Measurements from ENCODE around the gene TMEM132C.

DNA sequence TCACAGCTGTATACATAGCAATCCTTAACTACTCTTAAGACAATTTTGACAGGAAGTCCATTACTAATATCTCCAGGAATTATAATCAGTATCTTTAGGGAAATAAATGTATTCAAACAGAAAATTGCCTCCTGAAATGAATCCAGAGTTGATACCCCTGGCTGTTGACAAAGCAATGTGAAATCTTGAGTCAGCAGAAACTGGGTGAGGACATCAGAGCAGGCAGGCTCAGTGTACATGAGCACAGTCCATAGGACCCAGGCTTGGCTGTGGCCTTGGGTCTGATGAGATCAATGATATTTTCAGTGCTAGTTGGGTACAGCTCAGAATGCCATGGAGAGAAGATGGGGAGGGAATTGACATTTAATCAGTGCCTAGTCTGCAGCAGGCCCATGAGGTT is 405.5 kb downstream of the TMEM132C start:
- TF ChIP-seq YY1 (IDR thresholded peaks at IDR 0.05; ENCODE audit: low read depth) (no peak), TEAD4 (IDR thresholded peaks at IDR 0.05) (no peak), TAF1 (IDR thresholded peaks at IDR 0.05; ENCODE audit: low read depth) (no peak), ZBTB7A (IDR thresholded peaks at IDR 0.05; ENCODE audit: low read depth) (no peak)

Data from Ishikawa (cell line).